ENCODE results near the gene HIF1A. TPM values are rescaled to one million over a fixed set of nuclear protein-coding genes. Genes with fewer than 3 reads are reported as not detected.

HIF1A gene
- total and polyA plus RNA-seq, 2 of the 8 experiments (the other 6 are each of a cell fraction or from before 2014, with no cell fraction given), result 54.8 to 175 TPM

GRCh38 chr14:61736751-61737150 is 41.4 kb downstream of the HIF1A start:
- Histone ChIP-seq H4K8ac (ENCODE audit: extremely low read depth, insufficient read depth, low read length) (no peak overlapping the region), H3K79me2 (ENCODE audit: control insufficient read depth in 1 of 2, insufficient read depth in 2 of 2, low read length in 2 of 2) (peaks cover 0 to 10% of the 10 kb centered on the region in 2 experiments; a peak in 1 of 4 replicates), H2AK5ac (ENCODE audit: low read depth, low read length) (no peak overlapping the region), H3K14ac (ENCODE audit: insufficient read length) (no peak overlapping the region), H3K4me1 (replicated peaks in 1 of 4; ENCODE audit: control insufficient read depth in 3 of 4, insufficient read depth in 4 of 4, low read length in 3 of 4) (no peaks in the 10 kb centered on the region), H3K18ac (ENCODE audit: extremely low read depth, low read length) (no peak overlapping the region), H3K4ac (replicated peaks; ENCODE audit: insufficient read length, low read depth, low read length) (no peak overlapping the region), H3K56ac (replicated peaks; ENCODE audit: insufficient read length, low read depth, low read length) (no peak overlapping the region), H4K20me1 (replicated peaks in 1 of 2; ENCODE audit: control insufficient read depth in 1 of 2, insufficient read depth in 2 of 2, low read length in 2 of 2) (peaks cover 0 to 2% of the 10 kb centered on the region in 2 experiments), H2AFZ (ENCODE audit: low read length) (no peak overlapping the region), H3K27me3 (replicated peaks in 1 of 4; ENCODE audit: control insufficient read depth in 3 of 4, extremely low read depth in 1 of 4, insufficient read depth in 3 of 4, low read length in 3 of 4) (peaks cover 0 to 2% (median 0%) of the 10 kb centered on the region in 4 experiments; a peak in 1 of 7 replicates), H2BK120ac (replicated peaks; ENCODE audit: low read depth, low read length) (no peak overlapping the region), H3K9me3 (ENCODE audit: insufficient read depth in 2 of 2, low read depth in 1 of 2, low read length in 1 of 2) (no peaks in the 10 kb centered on the region), H3K23me2 (ENCODE audit: low read depth, low read length) (no peaks in the 10 kb centered on the region), H3K36me3 (ENCODE audit: control insufficient read depth in 2 of 4, insufficient read depth in 4 of 4, low read length in 3 of 4) (peaks cover 23 to 94% (median 74%) of the 10 kb centered on the region in 4 experiments), H3K79me1 (ENCODE audit: low read depth, low read length) (peaks cover 3% of the 10 kb centered on the region; the same call in 1 of the 2 replicates), H3K27ac (ENCODE audit: low read depth, low read length) (no peak overlapping the region), H4K91ac (replicated peaks; ENCODE audit: insufficient read length, low read length) (no peak overlapping the region), H3K23ac (ENCODE audit: insufficient read length) (no peak overlapping the region), H2BK15ac (ENCODE audit: low read length) (no peak overlapping the region), H4K5ac (ENCODE audit: insufficient read length, low read depth, low read length) (no peak overlapping the region), H3K9ac (replicated peaks in 1 of 4; ENCODE audit: extremely low read depth in 1 of 4, low read depth in 3 of 4, low read length in 3 of 4) (no peak overlapping the region), H2BK5ac (ENCODE audit: low read depth, low read length) (no peak overlapping the region), H3K4me3 (ENCODE audit: extremely low read depth in 1 of 4, insufficient read depth in 2 of 4, low read depth in 3 of 4, low read length in 4 of 4) (no peak overlapping the region), H3K4me2 (ENCODE audit: insufficient read depth in 1 of 2, low read depth in 2 of 2, low read length in 2 of 2) (no peak overlapping the region), H2BK12ac (ENCODE audit: low read depth, low read length) (no peak overlapping the region), H2BK20ac (ENCODE audit: low read length) (no peak overlapping the region)
- DNase-seq (ENCODE audit: low read depth in 1 of 2, low spot score in 2 of 2), result no peak
- FAIRE-seq, result no peak
- 96% methylated on average over 4 of the region's 4 CpGs; no CpG with 5 or more reads in 1 of the 2 experiments for WGBS, 2 experiments (ENCODE audit: extremely low coverage in 1 of 2, insufficient coverage in 1 of 2, insufficient read length in 1 of 2, insufficient replicate concordance in 2 of 2, low coverage in 1 of 2, low lambda C conversion rate in 2 of 2, missing lambda C conversion rate in 1 of 2)
- TF ChIP-seq NANOG (IDR thresholded peaks at IDR 0.05; ENCODE audit: insufficient read depth, low read depth, low read length, poor library complexity, severe bottlenecking), result no peak
- CTCF ChIA-PET (ENCODE audit: partially characterized antibody), result interaction anchor here (1.0 kb wide), 1 partner anchor 11 kb away, joined by 3 read pairs; no protein-coding TSS in a partner anchor
- POLR2A ChIA-PET (ENCODE audit: partially characterized antibody), result no interaction called here
